GM19351 (cell line): ENCODE results near the gene PPP1R16B.
"Not testable (repeated sequence)": the region's sequence is repeated elsewhere in the genome, so short reads cannot be mapped to it uniquely, and the experiment has no call there.

Experiments used
- ATAC-seq: cut with Tn5 transposase; IDR thresholded peaks from one replicate; pipeline ENCODE4 v1.9.1; 2021; ENCODE audit warnings: mild to moderate bottlenecking, moderate library complexity; ENCODE audit not compliant: unreplicated experiment

PPP1R16B gene

GRCh38 chr20:38791291-38791690, 14.2 kb upstream of the PPP1R16B start:
- no peak for ATAC-seq

- no peak for ATAC-seq
Observed at GRCh38 chr20:38791940-38792339, 13.6 kb upstream of the PPP1R16B start.

- ATAC-seq: not testable (repeated sequence)
Observed at GRCh38 chr20:38794057-38794456, 11.4 kb upstream of the PPP1R16B start.

GRCh38 chr20:38798266-38798665, 7.2 kb upstream of the PPP1R16B start:
- no peak for ATAC-seq

GRCh38 chr20:38799203-38799602, 6.3 kb upstream of the PPP1R16B start:
- ATAC-seq: no peak

- ATAC-seq: no peak
Observed at GRCh38 chr20:38800882-38801281, 4.6 kb upstream of the PPP1R16B start.

GRCh38 chr20:38804221-38804620, 1.3 kb upstream of the PPP1R16B start:
- ATAC-seq: no peak

GRCh38 chr20:38804682-38805501, 605 bp upstream of the PPP1R16B start:
- ATAC-seq: peak; percentile 46

GRCh38 chr20:38805958-38806854, 709 bp downstream of the PPP1R16B start:
- ATAC-seq: no peak

- peak; percentile 26 for ATAC-seq
Observed at GRCh38 chr20:38806855-38807655, 1.6 kb downstream of the PPP1R16B start.

GRCh38 chr20:38809942-38810341, 4.4 kb downstream of the PPP1R16B start:
- no peak for ATAC-seq

GRCh38 chr20:38810926-38811630, 5.6 kb downstream of the PPP1R16B start:
- ATAC-seq: no peak

- ATAC-seq: no peak
Observed at GRCh38 chr20:38811769-38812168, 6.3 kb downstream of the PPP1R16B start.

- ATAC-seq: no peak
Observed at GRCh38 chr20:38812182-38812581, 6.7 kb downstream of the PPP1R16B start.

GRCh38 chr20:38812709-38813573, 7.4 kb downstream of the PPP1R16B start:
- no peak for ATAC-seq

GRCh38 chr20:38813574-38813962, 8.1 kb downstream of the PPP1R16B start:
- ATAC-seq: not testable (repeated sequence)

GRCh38 chr20:38815446-38815845, 9.9 kb downstream of the PPP1R16B start:
- ATAC-seq: no peak

GRCh38 chr20:38818113-38819065, 12.9 kb downstream of the PPP1R16B start:
- no peak for ATAC-seq
